Activated CD4-positive, alpha-beta T cell treated with anti-CD3 and anti-CD28 coated beads, Interleukin-2, amount 50 U/mL, for 4 hours (primary cell): Measurements from ENCODE around the gene WRAP73.
"Not testable (repeated sequence)": the region's sequence is repeated elsewhere in the genome, so short reads cannot be mapped to it uniquely, and the experiment has no call there.

ENCODE experiments used
- DNase-seq, 2 experiments: peaks; one replicate each; pipeline ENCODE4 v3.0.0-alpha.2; 2020

Gene WRAP73

GRCh38 chr1:3593745-3594144 lies 56.2 kb downstream of the WRAP73 start:
- no peak for DNase-seq

GRCh38 chr1:3593334-3593733 lies 56.6 kb downstream of the WRAP73 start:
- DNase-seq = no peak

GRCh38 chr1:3590951-3591865 lies 58.7 kb downstream of the WRAP73 start:
- no peak for DNase-seq

DNA sequence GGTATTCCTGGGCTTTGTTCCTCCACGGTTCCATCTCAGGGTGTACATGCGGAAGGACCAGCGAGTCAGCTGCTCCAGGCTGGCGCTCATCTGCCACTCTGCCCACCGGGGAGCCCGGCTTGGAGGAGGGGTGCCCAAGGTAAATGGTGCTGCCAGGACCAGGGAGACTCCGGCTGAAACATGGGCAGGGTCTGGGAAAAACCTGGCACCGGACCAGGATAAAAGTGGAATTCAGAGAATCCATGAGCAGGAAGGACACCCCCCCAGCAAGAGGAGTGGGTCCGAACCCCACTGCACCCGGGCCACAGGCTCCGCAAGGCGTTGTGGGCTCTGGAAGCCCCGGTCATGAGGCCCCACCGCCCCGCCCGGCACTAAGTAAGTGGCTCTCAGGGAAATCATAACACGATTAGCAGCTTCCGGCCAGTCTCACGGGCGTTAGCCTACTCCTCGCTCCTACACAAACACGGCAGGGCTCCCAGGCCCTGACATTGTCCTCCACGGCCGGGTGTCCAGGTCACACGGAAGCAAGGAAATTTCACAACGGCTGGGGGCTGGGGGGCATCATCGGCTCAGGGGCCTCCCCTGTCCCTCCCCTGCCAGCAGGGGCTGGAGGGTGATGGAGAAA lies 59.7 kb downstream of the WRAP73 start:
- DNase-seq = no peak

- no peak for DNase-seq
Measured at GRCh38 chr1:3588395-3588794, 61.5 kb downstream of the WRAP73 start.

- no peak for DNase-seq
Measured at GRCh38 chr1:3586986-3587759, 62.7 kb downstream of the WRAP73 start.

GRCh38 chr1:3585940-3586568 lies 63.8 kb downstream of the WRAP73 start:
- no peak for DNase-seq

- not testable (repeated sequence) for DNase-seq
Measured at GRCh38 chr1:3585353-3585868, 64.5 kb downstream of the WRAP73 start.

DNA sequence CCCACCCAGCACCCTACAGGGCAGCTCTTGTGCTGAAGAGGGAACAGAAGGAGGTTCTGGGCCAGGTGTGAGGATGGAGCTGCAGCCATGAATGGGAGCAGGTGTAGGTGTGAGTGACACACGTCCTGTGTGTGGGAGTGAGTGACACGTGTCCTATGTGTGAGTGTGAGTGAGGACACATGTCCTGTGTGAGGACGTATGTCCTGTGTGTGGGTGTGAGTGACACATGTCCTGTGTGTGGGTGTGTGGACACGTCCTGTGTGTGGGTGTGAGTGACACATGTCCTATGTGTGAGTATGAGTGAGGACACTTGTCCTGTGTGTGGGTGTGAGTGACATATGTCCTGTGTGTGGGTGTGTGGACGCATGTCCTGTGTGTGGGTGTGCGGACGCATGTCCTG lies 65.0 kb downstream of the WRAP73 start:
- peak; percentile 30 to 36 for DNase-seq

- not testable (repeated sequence) for DNase-seq
Measured at GRCh38 chr1:3583751-3584150, 66.2 kb downstream of the WRAP73 start.

GRCh38 chr1:3581296-3582036 lies 68.4 kb downstream of the WRAP73 start:
- no peak for DNase-seq
